GM18868 (cell line): Measurements from ENCODE around the gene IL5RA.

ENCODE experiments used
- ATAC-seq: cut with Tn5 transposase; IDR thresholded peaks from one replicate; pipeline ENCODE4 v1.9.1; 2021; ENCODE audit warnings: mild to moderate bottlenecking, moderate library complexity; ENCODE audit not compliant: unreplicated experiment

Gene IL5RA

DNA sequence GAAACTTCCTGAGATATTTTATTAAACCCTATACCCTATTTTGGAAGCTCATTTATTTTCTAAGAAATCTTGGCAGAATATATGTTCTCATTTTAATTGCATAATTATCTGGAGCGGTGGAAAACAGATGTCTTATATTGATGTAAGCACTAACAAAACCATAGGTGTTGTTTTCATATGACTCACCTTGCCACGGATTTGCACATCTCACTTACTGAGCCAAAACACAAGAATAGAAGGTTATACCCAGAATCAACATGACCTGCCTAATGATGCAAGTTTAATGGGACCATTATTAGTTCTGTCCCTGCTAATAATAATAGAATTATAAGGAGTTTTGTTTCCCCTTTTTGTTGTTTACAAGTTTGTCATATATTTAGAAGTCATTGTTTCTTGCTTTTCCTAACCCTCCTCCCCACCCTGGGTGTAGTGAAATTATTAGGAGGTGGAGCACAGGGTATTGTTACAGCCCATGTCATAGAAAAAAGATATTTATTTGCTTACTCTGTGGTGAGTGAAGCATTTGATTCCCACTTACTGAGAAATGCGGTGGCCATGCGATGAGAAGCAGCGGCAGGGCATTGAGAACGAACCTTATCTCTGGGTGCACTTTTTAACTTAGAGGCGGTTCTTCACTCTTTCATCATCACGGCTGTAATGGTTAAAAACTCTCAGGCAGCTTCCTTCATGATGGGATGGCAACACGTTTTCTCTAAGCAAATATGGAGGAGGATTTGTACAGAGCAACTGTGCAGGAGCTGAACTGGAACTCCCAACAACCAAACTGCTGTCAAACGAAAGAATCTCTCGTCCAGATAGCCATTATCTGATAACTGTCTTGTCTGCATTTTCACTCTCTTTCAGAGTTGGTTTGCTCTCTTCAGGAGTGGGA, 521 bp downstream of the IL5RA start:
- peak; percentile 82 for ATAC-seq

DNA sequence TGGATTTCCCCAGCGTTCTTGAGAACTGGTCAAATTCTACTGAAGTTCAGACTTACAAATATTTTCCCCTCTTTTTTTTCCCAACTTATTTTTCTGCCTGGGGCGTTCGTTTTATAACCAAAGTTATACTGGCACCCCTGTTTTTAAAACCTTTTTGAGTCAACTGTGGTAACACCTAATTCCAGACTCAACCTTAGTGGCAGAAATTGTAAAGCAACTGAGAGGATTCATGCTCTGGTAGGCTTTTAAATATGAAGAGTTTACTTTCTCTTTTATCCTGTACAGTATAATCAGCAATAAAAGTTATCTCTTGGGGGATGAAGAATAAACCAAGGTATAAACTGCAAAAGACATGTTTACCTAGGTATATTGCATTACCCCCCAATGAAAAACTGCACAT, 2.3 kb downstream of the IL5RA start:
- ATAC-seq: peak; percentile 26

DNA sequence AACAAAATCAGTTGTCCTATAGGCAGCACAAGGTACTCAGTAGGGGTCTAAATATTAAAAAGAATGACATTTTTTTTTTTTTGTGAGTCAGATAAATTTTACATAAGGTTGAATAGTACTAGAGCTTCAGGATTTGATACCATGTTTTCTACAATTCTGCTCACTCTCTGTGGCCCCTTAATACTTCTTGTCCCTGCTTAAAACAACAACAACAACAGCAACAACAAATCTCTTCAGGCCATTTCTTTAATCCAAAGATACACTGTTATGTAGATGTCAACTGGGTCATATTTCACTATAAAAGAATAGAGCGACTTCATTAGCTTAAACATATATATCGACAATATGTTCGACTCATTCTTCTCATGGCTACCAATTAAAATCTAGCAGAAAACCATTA, 3.0 kb downstream of the IL5RA start:
- no peak for ATAC-seq

DNA sequence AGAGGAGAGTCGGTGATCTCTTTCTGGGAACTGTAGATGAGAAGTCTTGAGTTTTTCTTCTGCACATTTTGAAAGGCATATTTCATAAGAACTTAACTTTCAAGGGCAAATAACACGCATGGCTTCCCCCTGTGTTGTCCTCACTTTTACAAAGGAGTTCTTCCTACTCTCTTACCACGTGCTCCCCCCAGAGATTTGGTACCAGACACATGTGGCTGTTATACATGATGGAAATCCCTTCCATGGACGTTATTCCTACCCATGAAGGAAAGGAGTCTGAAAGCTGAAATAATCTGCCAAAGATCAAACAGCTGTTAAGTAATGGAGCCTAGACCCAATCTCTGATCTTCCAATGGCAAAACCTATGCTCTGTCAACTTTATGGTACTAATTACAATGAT, 4.4 kb downstream of the IL5RA start:
- no peak for ATAC-seq

GRCh38 chr3:3105246-3105645, 4.9 kb downstream of the IL5RA start:
- ATAC-seq: no peak

DNA sequence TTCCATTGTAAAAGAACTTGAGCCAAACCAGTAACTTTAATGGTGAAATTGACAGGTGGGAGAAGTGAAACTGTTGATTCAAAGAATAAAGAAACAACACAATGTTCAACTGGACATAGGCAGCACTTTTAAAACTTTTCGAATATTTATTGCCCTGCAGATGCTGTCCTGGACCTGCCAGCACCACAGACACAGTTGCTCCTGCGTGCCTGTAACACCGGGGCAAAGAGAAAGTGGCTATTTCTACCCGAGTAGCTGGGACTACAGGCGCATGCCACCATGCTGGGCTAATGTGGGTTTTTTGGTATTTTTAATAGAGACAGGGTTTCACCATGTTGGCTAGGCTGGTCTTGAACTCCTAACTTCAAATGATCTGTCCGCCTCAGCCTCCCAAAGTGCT, 7.4 kb downstream of the IL5RA start:
- no peak for ATAC-seq

DNA sequence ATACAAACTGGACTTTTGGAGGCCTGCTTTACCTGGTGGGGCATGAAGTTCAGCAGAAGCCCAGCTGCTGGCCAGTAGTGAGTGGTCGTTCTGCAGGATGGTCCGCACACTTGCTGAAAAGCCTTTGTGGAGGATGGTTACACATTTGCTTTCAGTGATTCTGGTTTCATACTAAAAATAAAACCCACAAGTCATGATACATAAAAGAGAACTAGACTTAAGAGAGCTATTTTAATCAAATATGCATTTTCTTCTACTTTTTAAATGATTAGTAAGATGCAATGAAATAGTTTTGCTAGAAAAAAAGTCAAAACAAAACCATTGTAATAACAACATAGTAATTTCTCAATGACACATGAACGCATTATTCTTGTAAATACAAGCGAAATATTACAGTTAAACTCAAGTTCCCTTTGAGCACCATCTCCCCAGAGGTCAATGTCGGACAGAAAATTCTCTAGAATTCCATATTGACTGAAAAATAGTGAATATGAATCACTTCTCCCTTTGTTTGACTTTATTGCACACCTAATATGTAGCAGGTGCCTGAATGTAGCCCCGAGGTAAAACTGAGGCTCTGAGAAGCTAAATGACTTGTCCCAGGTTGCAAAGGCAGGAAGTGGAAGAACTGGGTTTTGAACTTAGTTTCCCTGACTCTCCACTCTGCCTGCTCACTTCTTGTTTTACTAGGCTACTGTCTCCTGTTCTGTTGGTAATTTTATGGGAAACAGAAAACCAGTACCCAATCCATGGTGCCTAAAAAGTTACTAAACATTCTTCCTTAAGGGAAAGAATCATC, 8.3 kb downstream of the IL5RA start:
- peak; percentile 62 for ATAC-seq

- no peak for ATAC-seq
These were observed 12.2 kb downstream of the IL5RA start for GRCh38 chr3:3097958-3098357.

GRCh38 chr3:3089017-3089416, 21.2 kb downstream of the IL5RA start:
- peak; percentile 97 for ATAC-seq

- ATAC-seq: no peak
These were observed 22.3 kb downstream of the IL5RA start for GRCh38 chr3:3087716-3088465.

GRCh38 chr3:3087279-3087678, 22.9 kb downstream of the IL5RA start:
- no peak for ATAC-seq

- ATAC-seq: no peak
These were observed 23.9 kb downstream of the IL5RA start for GRCh38 chr3:3086239-3086638.

GRCh38 chr3:3085782-3086181, 24.4 kb downstream of the IL5RA start:
- ATAC-seq: peak; percentile 28

DNA sequence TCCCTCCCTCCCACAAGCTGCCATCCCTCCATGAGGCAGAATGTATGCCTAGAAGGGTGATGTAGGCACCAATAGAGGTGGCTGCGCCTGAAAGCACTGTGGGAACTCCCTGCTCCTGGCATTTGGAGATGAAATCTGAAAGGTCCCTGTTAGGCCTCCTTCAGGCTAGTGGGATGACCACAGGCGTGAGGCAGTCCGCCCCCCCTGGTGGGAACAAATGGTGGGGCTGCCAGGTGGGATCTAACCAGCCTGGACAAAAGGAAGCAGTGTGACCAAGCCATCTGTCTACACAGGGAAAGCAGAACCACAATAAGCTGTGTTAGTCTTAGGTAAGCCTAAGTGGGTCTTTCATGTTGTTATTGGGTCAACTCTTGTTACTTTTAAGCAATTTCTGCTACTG, 25.3 kb downstream of the IL5RA start:
- ATAC-seq: no peak

DNA sequence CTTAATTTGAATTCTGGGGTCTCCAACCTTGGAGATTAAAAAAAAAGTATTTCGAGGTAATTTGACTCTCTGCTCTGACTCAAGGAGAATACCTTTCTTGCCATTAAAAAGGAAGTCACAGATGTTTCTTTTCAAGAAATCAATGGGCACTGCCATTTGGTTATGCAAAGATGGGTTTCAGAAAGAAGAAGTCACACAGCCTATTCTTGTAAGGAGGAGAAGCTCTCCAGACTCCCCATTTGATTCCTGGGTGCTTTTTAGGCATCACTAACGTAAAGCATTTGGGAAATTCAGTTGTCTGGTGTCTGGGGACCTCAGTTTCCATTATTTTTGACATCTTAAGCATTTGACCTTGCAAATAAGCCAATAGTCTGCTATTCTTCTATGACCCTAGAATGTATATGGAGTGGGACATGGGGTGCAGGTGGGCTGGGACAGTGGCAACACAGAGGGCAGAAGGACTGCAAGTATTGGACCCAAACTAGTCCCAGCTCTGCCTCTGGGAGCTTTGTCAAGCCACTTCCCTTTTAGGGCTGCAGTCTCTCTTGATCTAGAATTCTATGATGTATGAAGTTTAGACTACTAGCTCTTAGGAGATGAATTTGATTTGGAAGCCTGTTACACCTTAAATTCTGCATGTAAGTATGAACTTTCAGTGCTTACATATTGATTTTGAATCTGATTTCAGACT, 27.8 kb downstream of the IL5RA start:
- ATAC-seq: peak; percentile 77

DNA sequence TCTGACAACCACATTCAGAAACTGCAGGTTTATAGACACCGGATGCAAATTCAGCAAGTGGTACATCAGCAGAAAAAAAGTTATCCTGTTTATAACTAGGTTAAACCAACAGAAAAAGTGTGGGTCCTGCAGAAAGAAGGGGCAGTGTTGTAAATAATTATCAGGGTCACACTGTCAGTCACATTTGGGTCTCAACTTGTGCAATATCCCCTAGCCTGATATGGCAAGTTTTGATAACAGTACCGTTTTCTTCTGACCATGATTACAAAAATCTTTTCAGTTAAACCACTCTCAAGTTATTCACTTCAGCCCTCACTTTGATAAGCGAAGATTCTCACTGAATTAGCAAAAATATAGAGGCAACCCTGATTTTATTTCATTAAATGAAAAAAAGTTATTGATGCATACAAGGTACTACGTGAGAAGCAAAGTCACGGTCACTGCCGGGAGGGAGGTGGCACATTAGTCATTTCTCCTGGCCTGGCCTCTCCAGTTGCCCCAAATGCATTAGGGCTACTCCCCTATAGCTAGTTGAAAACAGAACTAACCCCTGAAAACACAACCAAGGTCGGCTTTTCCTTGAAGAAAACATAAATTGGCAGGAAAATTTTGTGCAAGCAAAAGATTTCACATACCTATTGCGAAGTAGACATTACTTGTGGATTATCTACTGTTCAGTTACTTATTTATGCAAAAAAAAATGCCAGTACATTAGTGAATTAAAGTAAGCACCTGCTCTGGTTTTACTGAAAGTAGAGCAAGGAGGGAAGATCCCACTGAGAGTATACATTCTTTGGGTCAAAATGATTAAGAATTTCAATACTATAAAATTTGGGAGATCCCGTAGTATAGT, 28.6 kb downstream of the IL5RA start:
- peak; percentile 53 for ATAC-seq

- ATAC-seq: no peak
These were observed 29.9 kb downstream of the IL5RA start for GRCh38 chr3:3080309-3080708.

GRCh38 chr3:3074551-3075257, 35.5 kb downstream of the IL5RA start:
- peak; percentile 83 for ATAC-seq

DNA sequence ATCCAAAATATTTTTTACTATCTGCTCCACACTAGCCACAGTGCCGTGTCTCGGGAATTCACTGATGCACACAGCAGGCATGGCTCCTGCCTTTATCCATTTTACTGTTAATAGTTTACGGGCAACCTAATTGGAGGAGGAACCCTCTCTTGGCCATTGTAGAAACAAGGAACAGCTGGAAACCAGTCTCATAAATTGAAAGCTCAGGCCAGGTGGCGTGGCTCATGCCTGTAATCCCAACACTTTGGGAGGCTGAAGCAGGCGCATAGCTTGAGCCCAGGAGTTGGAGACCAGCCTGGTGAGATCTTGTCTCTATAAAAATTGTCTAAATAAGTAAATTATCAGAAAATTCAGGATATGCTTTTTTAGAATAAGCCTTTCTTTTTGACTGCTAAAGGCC, 39.0 kb downstream of the IL5RA start:
- no peak for ATAC-seq
